Measurements from ENCODE around the gene CHST8. TPM values are rescaled to one million over a fixed set of nuclear protein-coding genes. Genes with fewer than 3 reads are reported as not detected.

CHST8 gene
- total and polyA plus RNA-seq, 2 of the 13 experiments (the other 11 are each of a cell fraction or from before 2014, with no cell fraction given) = not detected

GRCh38 chr19:33736787-33737186 lies 115.0 kb downstream of the CHST8 start:
- no peaks in the 10 kb centered on the region for H3K4me1 ChIP-seq (ENCODE audit: insufficient read depth, low read length)
- no peak overlapping the region for H3K27ac ChIP-seq (ENCODE audit: extremely low read length, insufficient read depth, low read length)
- WGBS (ENCODE audit: low lambda C conversion rate) = 9% methylated on average over 3 of the region's 3 CpGs
- in situ Hi-C loops (cut with HindIII; ENCODE audit: extremely low pct_ligation_motif_present, low pct_unique_long_range_greater_than_20kb) (no loop called here), intact Hi-C loops (cut with micrococcal nuclease; ENCODE audit: unreplicated experiment) (no loop called here)
- no peak for FAIRE-seq
- no peak for ATAC-seq
- no peaks in the 10 kb centered on the region for H3K9me3 ChIP-seq (ENCODE audit: low read length)
- TF ChIP-seq ZNF766 (CRISPR knock-in tag; IDR thresholded peaks at IDR 0.05; ENCODE audit: borderline replicate concordance) (no peak), ZFP36L2 (CRISPR knock-in tag; IDR thresholded peaks at IDR 0.05) (no peak), ZNF678 (CRISPR knock-in tag; IDR thresholded peaks at IDR 0.05) (no peak), ZC3H4 (CRISPR knock-in tag; IDR thresholded peaks at IDR 0.05; ENCODE audit: borderline replicate concordance) (no peak), TBX3 (IDR thresholded peaks at IDR 0.05; ENCODE audit: borderline replicate concordance) (no peak)
- TF ChIP-seq, protein P1, sequence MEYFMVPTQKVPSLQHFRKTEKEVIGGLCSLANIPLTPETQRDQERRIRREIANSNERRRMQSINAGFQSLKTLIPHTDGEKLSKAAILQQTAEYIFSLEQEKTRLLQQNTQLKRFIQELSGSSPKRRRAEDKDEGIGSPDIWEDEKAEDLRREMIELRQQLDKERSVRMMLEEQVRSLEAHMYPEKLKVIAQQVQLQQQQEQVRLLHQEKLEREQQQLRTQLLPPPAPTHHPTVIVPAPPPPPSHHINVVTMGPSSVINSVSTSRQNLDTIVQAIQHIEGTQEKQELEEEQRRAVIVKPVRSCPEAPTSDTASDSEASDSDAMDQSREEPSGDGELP (IDR thresholded peaks at IDR 0.05; ENCODE audit: borderline replicate concordance, low read depth) = no peak
- no peaks in the 10 kb centered on the region for H3K36me3 ChIP-seq (replicated peaks in 1 of 2; ENCODE audit: control insufficient read depth in 1 of 2, insufficient read depth in 2 of 2, low read length in 2 of 2)
- no peak overlapping the region for H3K4me3 ChIP-seq (replicated peaks in 1 of 3; ENCODE audit: insufficient read depth in 1 of 3, low read depth in 2 of 3, low read length in 3 of 3)
- H3K79me2 ChIP-seq (ENCODE audit: insufficient read depth, low read length) = no peaks in the 10 kb centered on the region
- no peak for DNase-seq (ENCODE audit: low spot score)
- CTCF ChIA-PET (ENCODE audit: low intra/inter-chr PET ratio, low total read pairs) = no interaction called here
- no peak overlapping the region for H3K9ac ChIP-seq (ENCODE audit: insufficient read depth, low read depth, low read length)
- POLR2A ChIA-PET = no interaction called here
- no peak overlapping the region for H2AFZ ChIP-seq (ENCODE audit: low read length)
- no peaks in the 10 kb centered on the region for H4K20me1 ChIP-seq (ENCODE audit: insufficient read depth, low read length)
- no TSS peak for BruUV-seq (replicated peaks)
- no peak overlapping the region for H3K4me2 ChIP-seq (ENCODE audit: low read depth, low read length)
- peaks cover 0 to 1% of the 10 kb centered on the region in 2 experiments; a peak in 3 of 5 replicates for H3K27me3 ChIP-seq (ENCODE audit: control insufficient read depth in 1 of 2, insufficient read depth in 2 of 2, low read length in 2 of 2)

DNA sequence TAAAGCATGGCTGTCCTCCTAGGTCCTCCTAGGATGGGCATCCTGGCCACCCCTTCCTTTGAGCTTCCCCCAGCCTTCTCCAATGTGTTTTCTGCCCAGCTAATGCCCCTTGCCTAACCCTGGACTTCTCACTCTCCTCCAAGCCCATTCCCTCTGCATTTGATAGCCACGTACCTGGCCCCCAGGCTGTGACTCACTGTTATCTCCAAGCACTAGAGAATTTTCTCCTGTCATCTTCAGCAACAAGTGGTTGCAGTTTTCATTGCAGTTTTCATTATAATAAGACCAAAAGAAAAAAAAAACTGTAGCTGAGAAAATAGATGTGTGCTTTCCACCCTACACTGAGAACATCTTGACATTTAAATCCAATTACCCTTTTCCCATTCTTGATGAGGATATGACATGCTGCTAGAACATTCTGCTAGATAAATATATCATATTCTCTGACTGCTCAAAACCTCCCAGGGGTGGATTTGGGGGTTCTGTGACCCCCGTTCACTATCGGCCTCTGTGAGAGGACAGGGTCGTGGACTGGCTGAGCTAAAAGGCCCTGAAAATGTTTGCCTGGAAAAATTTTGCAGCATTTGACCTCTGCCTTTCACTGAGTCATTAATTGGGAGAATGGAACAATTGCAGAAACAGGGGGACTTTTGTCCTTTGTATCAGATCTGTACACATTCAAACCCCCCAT lies 116.1 kb downstream of the CHST8 start:
- H3K79me2 ChIP-seq (ENCODE audit: insufficient read depth, low read length) = no peaks in the 10 kb centered on the region
- in situ Hi-C loops (cut with HindIII; ENCODE audit: extremely low pct_ligation_motif_present, low pct_unique_long_range_greater_than_20kb) = no loop called here
- no peak overlapping the region for H3K4me2 ChIP-seq (ENCODE audit: low read depth, low read length)
- H3K27me3 ChIP-seq (ENCODE audit: control insufficient read depth in 1 of 2, insufficient read depth in 2 of 2, low read length in 2 of 2) = peaks cover 0 to 1% of the 10 kb centered on the region in 2 experiments; a peak in 3 of 5 replicates
- DNase-seq (ENCODE audit: low spot score) (no peak), ATAC-seq (no peak), FAIRE-seq (no peak)
- H2AFZ ChIP-seq (ENCODE audit: low read length) = no peak overlapping the region
- no peak overlapping the region for H3K9ac ChIP-seq (ENCODE audit: insufficient read depth, low read depth, low read length)
- POLR2A ChIA-PET = no interaction called here
- H3K27ac ChIP-seq (ENCODE audit: extremely low read length, insufficient read depth, low read length) = no peak overlapping the region
- BruUV-seq (replicated peaks) = no TSS peak
- TF ChIP-seq NFKB2 (CRISPR knock-in tag; IDR thresholded peaks at IDR 0.05; ENCODE audit: borderline replicate concordance) (no peak), ZNF547 (CRISPR knock-in tag; IDR thresholded peaks at IDR 0.05) (no peak), MAFK (conservative IDR thresholded peaks at IDR 0.05 in 1 of 2, IDR thresholded peaks at IDR 0.05 in 1 of 2; ENCODE audit: low read length in 2 of 2) (no peak), ZNF264 (CRISPR knock-in tag; IDR thresholded peaks at IDR 0.05) (no peak), ZNF543 (CRISPR knock-in tag; IDR thresholded peaks at IDR 0.05) (no peak), GPBP1L1 (CRISPR knock-in tag; IDR thresholded peaks at IDR 0.05) (no peak)
- TF ChIP-seq, protein P2, sequence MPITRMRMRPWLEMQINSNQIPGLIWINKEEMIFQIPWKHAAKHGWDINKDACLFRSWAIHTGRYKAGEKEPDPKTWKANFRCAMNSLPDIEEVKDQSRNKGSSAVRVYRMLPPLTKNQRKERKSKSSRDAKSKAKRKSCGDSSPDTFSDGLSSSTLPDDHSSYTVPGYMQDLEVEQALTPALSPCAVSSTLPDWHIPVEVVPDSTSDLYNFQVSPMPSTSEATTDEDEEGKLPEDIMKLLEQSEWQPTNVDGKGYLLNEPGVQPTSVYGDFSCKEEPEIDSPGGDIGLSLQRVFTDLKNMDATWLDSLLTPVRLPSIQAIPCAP (CRISPR knock-in tag; IDR thresholded peaks at IDR 0.05; ENCODE audit: low read depth) = no peak
- no peaks in the 10 kb centered on the region for H3K36me3 ChIP-seq (replicated peaks in 1 of 2; ENCODE audit: control insufficient read depth in 1 of 2, insufficient read depth in 2 of 2, low read length in 2 of 2)
- CTCF ChIA-PET (ENCODE audit: low intra/inter-chr PET ratio, low total read pairs) = no interaction called here
- intact Hi-C loops (cut with micrococcal nuclease; ENCODE audit: unreplicated experiment) = no loop called here
- 15% methylated on average over 4 of the region's 4 CpGs for WGBS (ENCODE audit: low lambda C conversion rate)
- no peak overlapping the region for H3K4me3 ChIP-seq (replicated peaks in 1 of 3; ENCODE audit: insufficient read depth in 1 of 3, low read depth in 2 of 3, low read length in 3 of 3)
- no peaks in the 10 kb centered on the region for H4K20me1 ChIP-seq (ENCODE audit: insufficient read depth, low read length)
- no peaks in the 10 kb centered on the region for H3K9me3 ChIP-seq (ENCODE audit: low read length)
- no peaks in the 10 kb centered on the region for H3K4me1 ChIP-seq (ENCODE audit: insufficient read depth, low read length)

All from HepG2 (cell line).